ENCODE results near the gene NMNAT3.

DNA sequence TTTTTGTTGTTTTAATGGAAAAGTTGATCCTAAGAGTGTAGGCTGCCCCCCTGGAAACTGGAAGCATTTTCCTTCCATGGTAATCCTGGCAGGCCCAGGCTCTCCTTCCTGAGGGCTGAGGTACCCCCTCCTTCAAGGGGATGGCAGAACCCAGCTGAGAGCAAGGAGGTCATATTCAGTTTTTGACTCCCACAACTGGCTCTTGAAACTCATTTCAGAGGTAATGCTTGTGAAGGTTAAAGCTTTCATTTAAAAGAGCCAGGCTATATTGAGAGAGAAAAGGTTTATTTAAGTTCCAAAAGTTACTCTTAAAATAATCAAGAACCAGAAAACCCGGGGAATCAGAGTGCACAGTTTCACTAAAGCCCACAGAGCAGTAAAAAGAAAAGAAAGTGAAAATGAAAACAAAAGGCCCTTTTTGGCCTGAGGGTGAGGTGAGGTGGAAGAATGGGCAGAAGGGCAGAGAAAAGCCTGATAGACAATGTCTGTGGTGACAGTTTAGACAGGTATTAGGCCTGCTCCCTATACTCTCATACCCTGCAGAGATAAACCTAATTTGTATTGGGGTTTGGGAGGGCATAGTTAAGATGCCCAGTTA, 91.3 kb downstream of the NMNAT3 start:
- TF ChIP-seq, protein P1, sequence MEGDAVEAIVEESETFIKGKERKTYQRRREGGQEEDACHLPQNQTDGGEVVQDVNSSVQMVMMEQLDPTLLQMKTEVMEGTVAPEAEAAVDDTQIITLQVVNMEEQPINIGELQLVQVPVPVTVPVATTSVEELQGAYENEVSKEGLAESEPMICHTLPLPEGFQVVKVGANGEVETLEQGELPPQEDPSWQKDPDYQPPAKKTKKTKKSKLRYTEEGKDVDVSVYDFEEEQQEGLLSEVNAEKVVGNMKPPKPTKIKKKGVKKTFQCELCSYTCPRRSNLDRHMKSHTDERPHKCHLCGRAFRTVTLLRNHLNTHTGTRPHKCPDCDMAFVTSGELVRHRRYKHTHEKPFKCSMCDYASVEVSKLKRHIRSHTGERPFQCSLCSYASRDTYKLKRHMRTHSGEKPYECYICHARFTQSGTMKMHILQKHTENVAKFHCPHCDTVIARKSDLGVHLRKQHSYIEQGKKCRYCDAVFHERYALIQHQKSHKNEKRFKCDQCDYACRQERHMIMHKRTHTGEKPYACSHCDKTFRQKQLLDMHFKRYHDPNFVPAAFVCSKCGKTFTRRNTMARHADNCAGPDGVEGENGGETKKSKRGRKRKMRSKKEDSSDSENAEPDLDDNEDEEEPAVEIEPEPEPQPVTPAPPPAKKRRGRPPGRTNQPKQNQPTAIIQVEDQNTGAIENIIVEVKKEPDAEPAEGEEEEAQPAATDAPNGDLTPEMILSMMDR (conservative IDR thresholded peaks at IDR 0.05; ENCODE audit: low read length), result no peak
- no peak for TF ChIP-seq EZH2phosphoT487 (IDR thresholded peaks at IDR 0.05; ENCODE audit: borderline replicate concordance, low read depth, low read length)
